ENCODE results near the gene RASA3. TPM values are rescaled to one million over a fixed set of nuclear protein-coding genes. Genes with fewer than 3 reads are reported as not detected.
"Not testable (repeated sequence)": the region's sequence is repeated elsewhere in the genome, so short reads cannot be mapped to it uniquely, and the experiment has no call there.

RASA3 gene
- total RNA-seq, 2 donors from 2014 or later: 39.4 to 44.1 TPM

GRCh38 chr13:114161644-114162532, 29.5 kb upstream of the RASA3 start:
- Mint-ChIP-seq H3K36me3 (peaks cover 0 to 7% of the 10 kb centered on the region in 2 donors), H3K27ac (peak overlapping the region; percentile 71 to 89), H3K9me3 (no peaks in the 10 kb centered on the region)
- DNase-seq (ENCODE audit: low spot score in 2 of 2) (peak in 1 of 2 donors; percentile 31), ATAC-seq (peak; percentile 52 to 73)

GRCh38 chr13:114161028-114161556, 28.7 kb upstream of the RASA3 start:
- Mint-ChIP-seq H3K27ac (no peak overlapping the region), H3K36me3 (peaks cover 0 to 7% of the 10 kb centered on the region in 2 donors), H3K9me3 (no peaks in the 10 kb centered on the region)
- ATAC-seq (no peak), DNase-seq (ENCODE audit: low spot score in 2 of 2) (no peak)

- ATAC-seq; H3K27ac Mint-ChIP-seq; DNase-seq (ENCODE audit: low spot score in 2 of 2); H3K36me3 Mint-ChIP-seq; H3K9me3 Mint-ChIP-seq: not testable (repeated sequence)
Observed at GRCh38 chr13:114158869-114159666, 26.6 kb upstream of the RASA3 start.

- Mint-ChIP-seq H3K36me3 (peaks cover 0 to 7% of the 10 kb centered on the region in 2 donors), H3K9me3 (peaks cover 7% of the 10 kb centered on the region in 2 donors), H3K27ac (no peak overlapping the region)
- no peak for DNase-seq (ENCODE audit: low spot score in 2 of 2)
- ATAC-seq: no peak
Observed at GRCh38 chr13:114157869-114158495, 25.6 kb upstream of the RASA3 start.

- peak overlapping the region; percentile 76 to 92 for H3K27ac Mint-ChIP-seq
- ATAC-seq: peak; percentile 11 to 19
- H3K36me3 Mint-ChIP-seq: peaks cover 0 to 1% of the 10 kb centered on the region in 2 donors
- no peak for DNase-seq (ENCODE audit: low spot score in 2 of 2)
- H3K9me3 Mint-ChIP-seq: peaks cover 7% of the 10 kb centered on the region in 2 donors
Observed at GRCh38 chr13:114155926-114156883, 23.8 kb upstream of the RASA3 start.

- no peaks in the 10 kb centered on the region for H3K36me3 Mint-ChIP-seq
- ATAC-seq: no peak
Observed at GRCh38 chr13:114155320-114155719, 22.9 kb upstream of the RASA3 start.

GRCh38 chr13:114154476-114154875, 22.1 kb upstream of the RASA3 start:
- no peak for ATAC-seq

More at GRCh38 chr13:114155320-114155719, 22.9 kb upstream of the RASA3 start:
- Mint-ChIP-seq H3K27ac (no peak overlapping the region), H3K9me3 (peaks cover 7% of the 10 kb centered on the region in 2 donors)
- no peak for DNase-seq (ENCODE audit: low spot score in 2 of 2)

GRCh38 chr13:114153485-114154080, 21.2 kb upstream of the RASA3 start:
- no peak for ATAC-seq
- DNase-seq (ENCODE audit: low spot score in 2 of 2): no peak
- Mint-ChIP-seq H3K27ac (no peak overlapping the region), H3K9me3 (peaks cover 7% of the 10 kb centered on the region in 2 donors), H3K36me3 (no peaks in the 10 kb centered on the region)

More at GRCh38 chr13:114154476-114154875, 22.1 kb upstream of the RASA3 start:
- Mint-ChIP-seq H3K27ac (peak overlapping the region in 1 of 2 donors; percentile 45), H3K36me3 (no peaks in the 10 kb centered on the region), H3K9me3 (peaks cover 7% of the 10 kb centered on the region in 2 donors)
- DNase-seq (ENCODE audit: low spot score in 2 of 2): no peak

GRCh38 chr13:114152831-114153371, 20.5 kb upstream of the RASA3 start:
- Mint-ChIP-seq H3K9me3 (peaks cover 7% of the 10 kb centered on the region in 2 donors), H3K27ac (no peak overlapping the region), H3K36me3 (no peaks in the 10 kb centered on the region)
- DNase-seq (ENCODE audit: low spot score in 2 of 2) (no peak), ATAC-seq (no peak)

GRCh38 chr13:114152285-114152645, 19.8 kb upstream of the RASA3 start:
- Mint-ChIP-seq H3K36me3 (no peaks in the 10 kb centered on the region), H3K27ac (peak overlapping the region in 1 of 2 donors; percentile 50), H3K9me3 (peaks cover 7% of the 10 kb centered on the region in 2 donors)
- ATAC-seq (no peak), DNase-seq (ENCODE audit: low spot score in 2 of 2) (no peak)

- no peaks in the 10 kb centered on the region for H3K36me3 Mint-ChIP-seq
- DNase-seq (ENCODE audit: low spot score in 2 of 2): no peak
- ATAC-seq: peak; percentile 9 to 14
- peak overlapping the region in 1 of 2 donors; percentile 79 for H3K27ac Mint-ChIP-seq
- H3K9me3 Mint-ChIP-seq: peaks cover 7% of the 10 kb centered on the region in 2 donors
Observed at GRCh38 chr13:114151565-114152284, 19.3 kb upstream of the RASA3 start.

- no peak for ATAC-seq
- no peak for DNase-seq (ENCODE audit: low spot score in 2 of 2)
- Mint-ChIP-seq H3K36me3 (no peaks in the 10 kb centered on the region), H3K27ac (peak overlapping the region in 1 of 2 donors; percentile 79), H3K9me3 (peaks cover 7% of the 10 kb centered on the region in 2 donors)
Observed at GRCh38 chr13:114151031-114151430, 18.6 kb upstream of the RASA3 start.

GRCh38 chr13:114149774-114150740, 17.6 kb upstream of the RASA3 start:
- ATAC-seq: peak in 1 of 2 donors; percentile 31
- DNase-seq (ENCODE audit: low spot score in 2 of 2): no peak
- Mint-ChIP-seq H3K27ac (peak overlapping the region; percentile 93 to 98), H3K9me3 (peaks cover 7% of the 10 kb centered on the region in 2 donors), H3K36me3 (no peaks in the 10 kb centered on the region)

All from activated naive CD4-positive, alpha-beta T cell treated with anti-CD3 and anti-CD28 coated beads, Interleukin-2, amount 50 U/mL, for 72 hours (primary cell).